HL-60 (cell line): ENCODE results near the gene ATL2.

Experiments used
- DNase-seq, 2 experiments: peaks; one replicate each; pipeline ENCODE4 v3.0.0-alpha.2; 2010 to 2020; ENCODE audit warnings: low read depth in 1 of 2, low spot score in 1 of 2
- H3K27ac ChIP-seq: fragments of 250-450 bp; sonication (Bioruptor Pico); replicated peaks from 2 replicates; pipeline ENCODE4 v1.5.1; 2020; ENCODE audit warnings: mild to moderate bottlenecking, moderate library complexity
- H3K27me3 ChIP-seq: fragments of 250-450 bp; sonication (Bioruptor Pico); 2 replicates; pipeline ENCODE4 v1.5.1; 2021; ENCODE audit warnings: mild to moderate bottlenecking, moderate library complexity; ENCODE audit not compliant: insufficient read depth, poor library complexity, severe bottlenecking
- H3K4me3 ChIP-seq: replicated peaks from 2 replicates; pipeline ENCODE4 v1.5.1; 2011; ENCODE audit warnings: mild to moderate bottlenecking, control low read depth, low read length; ENCODE audit not compliant: insufficient read depth
- GABPA ChIP-seq: IDR thresholded peaks from 2 replicates; pipeline ENCODE4 v1.6.1; 2012; ENCODE audit warnings: low read depth
- POLR2AphosphoS5 ChIP-seq: IDR thresholded peaks from 2 replicates; pipeline ENCODE4 v1.6.1; 2012; ENCODE audit warnings: low read depth
- SPI1 ChIP-seq: IDR thresholded peaks from 2 replicates; pipeline ENCODE4 v1.6.1; 2012; ENCODE audit warnings: low read depth, mild to moderate bottlenecking, borderline replicate concordance
- TF ChIP-seq, protein P1 (sequence below): IDR thresholded peaks from one replicate; pipeline ENCODE4 v1.5.1; 2011; ENCODE audit warnings: low read length, control low read depth, inconsistent platforms; ENCODE audit not compliant: insufficient read depth
- TF ChIP-seq, protein P2 (sequence below): IDR thresholded peaks from 2 replicates; pipeline ENCODE4 v1.6.1; 2012; ENCODE audit warnings: low read depth; ENCODE audit not compliant: insufficient replicate concordance

The ATL2 gene

DNA sequence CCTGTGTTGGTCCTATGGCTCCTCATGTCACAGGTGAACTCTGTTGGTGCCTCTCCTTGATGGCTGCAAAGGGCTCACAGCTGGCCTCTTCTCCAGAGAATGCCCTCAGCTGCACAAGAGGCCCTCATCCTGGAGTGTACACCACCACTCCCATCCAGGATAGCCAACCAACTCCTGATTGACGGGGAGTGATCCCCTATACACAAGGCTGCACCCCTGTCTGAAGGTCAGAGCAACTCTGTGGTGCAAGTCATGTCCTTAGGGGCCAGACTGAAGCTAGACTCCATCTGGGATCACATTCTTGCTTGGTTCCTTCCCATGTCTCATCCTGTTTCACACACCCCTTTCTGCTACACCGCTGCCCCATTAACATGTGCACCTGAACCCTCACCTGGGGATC, 41.7 kb upstream of the ATL2 start:
- no peak overlapping the region for H3K4me3 ChIP-seq
- no peak for DNase-seq
- no peak overlapping the region for H3K27ac ChIP-seq
- no peak for TF ChIP-seq POLR2AphosphoS5
- TF ChIP-seq GABPA, result no peak
- H3K27me3 ChIP-seq, result no peaks in the 10 kb centered on the region

DNA sequence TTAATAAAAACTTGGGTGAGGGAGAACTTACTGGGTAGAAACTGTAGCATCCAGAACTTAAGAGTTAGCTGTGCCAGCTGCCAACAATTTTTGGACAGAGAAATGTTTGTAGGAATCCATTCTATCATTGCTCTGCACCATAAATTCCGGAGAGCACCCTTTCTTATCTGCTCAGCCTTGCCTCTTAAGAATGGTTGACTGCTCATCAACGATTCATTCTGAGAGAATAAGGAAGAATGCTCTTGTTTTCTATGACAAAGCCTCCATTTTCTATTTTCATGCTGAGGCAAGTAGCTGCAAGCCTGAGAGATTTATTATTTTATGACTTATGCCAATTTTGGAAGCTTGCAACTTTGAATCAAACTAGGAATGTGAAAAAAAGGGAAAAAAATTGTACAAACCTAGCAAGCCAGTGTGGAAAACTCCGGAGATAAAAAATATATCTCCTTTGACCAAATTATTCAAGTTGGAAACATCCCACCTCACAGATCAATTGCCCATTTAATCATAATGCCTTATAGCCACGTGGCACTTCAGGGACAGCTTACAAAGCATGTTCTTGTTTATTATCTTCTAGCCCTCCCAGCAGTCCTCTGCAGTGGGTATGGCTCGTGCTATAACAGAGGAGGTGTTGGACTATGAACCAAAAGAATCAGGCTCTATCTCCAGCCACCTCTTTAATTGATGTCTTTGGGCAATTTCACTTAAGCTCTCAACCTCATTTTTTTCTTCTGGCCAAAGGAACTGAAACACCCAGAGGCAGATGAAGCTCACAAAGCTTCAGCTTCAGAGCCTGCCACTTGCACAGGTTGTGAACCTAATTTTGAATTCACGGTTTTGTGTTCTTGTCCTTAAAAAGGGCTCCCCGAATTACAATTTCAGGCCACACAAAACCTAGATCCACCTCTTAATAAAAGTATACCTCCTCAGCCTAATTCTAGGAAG, 40.9 kb upstream of the ATL2 start:
- DNase-seq, result no peak
- H3K4me3 ChIP-seq, result no peak overlapping the region
- no peak for TF ChIP-seq POLR2AphosphoS5
- TF ChIP-seq, protein P1, sequence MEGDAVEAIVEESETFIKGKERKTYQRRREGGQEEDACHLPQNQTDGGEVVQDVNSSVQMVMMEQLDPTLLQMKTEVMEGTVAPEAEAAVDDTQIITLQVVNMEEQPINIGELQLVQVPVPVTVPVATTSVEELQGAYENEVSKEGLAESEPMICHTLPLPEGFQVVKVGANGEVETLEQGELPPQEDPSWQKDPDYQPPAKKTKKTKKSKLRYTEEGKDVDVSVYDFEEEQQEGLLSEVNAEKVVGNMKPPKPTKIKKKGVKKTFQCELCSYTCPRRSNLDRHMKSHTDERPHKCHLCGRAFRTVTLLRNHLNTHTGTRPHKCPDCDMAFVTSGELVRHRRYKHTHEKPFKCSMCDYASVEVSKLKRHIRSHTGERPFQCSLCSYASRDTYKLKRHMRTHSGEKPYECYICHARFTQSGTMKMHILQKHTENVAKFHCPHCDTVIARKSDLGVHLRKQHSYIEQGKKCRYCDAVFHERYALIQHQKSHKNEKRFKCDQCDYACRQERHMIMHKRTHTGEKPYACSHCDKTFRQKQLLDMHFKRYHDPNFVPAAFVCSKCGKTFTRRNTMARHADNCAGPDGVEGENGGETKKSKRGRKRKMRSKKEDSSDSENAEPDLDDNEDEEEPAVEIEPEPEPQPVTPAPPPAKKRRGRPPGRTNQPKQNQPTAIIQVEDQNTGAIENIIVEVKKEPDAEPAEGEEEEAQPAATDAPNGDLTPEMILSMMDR, result no peak
- TF ChIP-seq GABPA, result no peak
- TF ChIP-seq, protein P2, sequence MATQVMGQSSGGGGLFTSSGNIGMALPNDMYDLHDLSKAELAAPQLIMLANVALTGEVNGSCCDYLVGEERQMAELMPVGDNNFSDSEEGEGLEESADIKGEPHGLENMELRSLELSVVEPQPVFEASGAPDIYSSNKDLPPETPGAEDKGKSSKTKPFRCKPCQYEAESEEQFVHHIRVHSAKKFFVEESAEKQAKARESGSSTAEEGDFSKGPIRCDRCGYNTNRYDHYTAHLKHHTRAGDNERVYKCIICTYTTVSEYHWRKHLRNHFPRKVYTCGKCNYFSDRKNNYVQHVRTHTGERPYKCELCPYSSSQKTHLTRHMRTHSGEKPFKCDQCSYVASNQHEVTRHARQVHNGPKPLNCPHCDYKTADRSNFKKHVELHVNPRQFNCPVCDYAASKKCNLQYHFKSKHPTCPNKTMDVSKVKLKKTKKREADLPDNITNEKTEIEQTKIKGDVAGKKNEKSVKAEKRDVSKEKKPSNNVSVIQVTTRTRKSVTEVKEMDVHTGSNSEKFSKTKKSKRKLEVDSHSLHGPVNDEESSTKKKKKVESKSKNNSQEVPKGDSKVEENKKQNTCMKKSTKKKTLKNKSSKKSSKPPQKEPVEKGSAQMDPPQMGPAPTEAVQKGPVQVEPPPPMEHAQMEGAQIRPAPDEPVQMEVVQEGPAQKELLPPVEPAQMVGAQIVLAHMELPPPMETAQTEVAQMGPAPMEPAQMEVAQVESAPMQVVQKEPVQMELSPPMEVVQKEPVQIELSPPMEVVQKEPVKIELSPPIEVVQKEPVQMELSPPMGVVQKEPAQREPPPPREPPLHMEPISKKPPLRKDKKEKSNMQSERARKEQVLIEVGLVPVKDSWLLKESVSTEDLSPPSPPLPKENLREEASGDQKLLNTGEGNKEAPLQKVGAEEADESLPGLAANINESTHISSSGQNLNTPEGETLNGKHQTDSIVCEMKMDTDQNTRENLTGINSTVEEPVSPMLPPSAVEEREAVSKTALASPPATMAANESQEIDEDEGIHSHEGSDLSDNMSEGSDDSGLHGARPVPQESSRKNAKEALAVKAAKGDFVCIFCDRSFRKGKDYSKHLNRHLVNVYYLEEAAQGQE, result no peak
- TF ChIP-seq SPI1, result no peak
- no peak overlapping the region for H3K27ac ChIP-seq
- H3K27me3 ChIP-seq, result no peaks in the 10 kb centered on the region

DNA sequence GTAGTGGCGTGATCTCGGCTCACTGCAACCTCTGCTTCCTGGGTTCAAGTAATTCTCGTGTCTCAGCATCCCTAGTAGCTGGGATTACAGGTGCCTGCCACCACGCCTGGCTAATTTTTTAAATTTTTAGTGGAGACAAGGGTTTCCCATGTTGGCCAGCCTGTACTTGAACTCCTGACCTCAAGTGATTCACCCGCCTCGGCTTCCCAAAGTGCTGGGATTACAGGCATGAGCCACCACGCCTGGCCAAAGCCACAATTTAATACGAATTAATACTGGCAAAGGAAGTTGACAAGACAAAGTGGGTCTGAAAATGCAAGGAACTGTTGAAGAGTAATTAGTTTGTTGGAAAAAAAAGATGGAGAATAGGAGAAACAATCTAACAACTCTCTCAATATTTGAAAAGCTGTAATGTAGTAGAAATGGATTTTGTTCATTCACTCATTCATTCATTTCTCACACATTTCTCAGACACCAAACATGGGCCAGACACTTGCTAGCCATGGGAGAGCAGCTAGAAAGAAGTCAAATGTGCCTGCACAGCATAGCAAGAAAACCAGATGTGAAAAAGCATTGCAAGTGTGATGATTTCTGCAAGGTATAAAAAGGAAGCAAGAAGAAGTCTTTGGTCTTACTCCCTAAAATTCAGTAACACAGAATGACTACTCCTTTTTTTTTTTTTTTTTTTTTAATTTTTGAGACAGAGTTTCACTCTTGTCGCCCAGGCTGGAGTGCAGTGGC, 39.4 kb upstream of the ATL2 start:
- no peak for DNase-seq
- Histone ChIP-seq H3K4me3 (no peak overlapping the region), H3K27me3 (no peaks in the 10 kb centered on the region), H3K27ac (no peak overlapping the region)
- TF ChIP-seq, protein P2, result no peak

DNA sequence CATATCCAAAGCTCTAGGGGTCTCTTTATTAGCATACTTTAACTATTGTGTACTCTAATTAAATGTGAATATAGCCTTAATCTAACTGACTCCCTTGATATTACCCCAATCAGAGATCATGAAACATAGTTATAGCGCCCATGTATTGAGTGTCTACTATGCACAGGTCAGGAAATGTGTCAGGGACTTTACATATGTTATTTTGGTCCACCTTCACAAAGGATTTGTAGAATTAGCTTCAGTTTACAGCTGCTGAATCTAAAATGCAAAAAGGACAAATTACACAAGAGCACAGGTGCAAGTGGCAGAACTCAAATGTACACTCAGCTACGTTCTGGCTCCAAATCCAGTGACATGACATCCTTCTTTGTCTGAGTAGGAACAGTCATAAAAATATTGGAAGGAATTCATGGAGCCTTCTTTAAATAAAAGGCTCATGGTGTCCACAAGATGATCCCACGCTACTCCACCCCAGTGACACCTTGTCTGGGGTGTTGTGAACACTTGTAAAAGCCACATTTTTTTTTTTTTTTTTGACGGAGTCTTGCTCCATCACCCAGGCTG, 38.7 kb upstream of the ATL2 start:
- Histone ChIP-seq H3K4me3 (no peak overlapping the region), H3K27ac (no peak overlapping the region), H3K27me3 (no peaks in the 10 kb centered on the region)
- no peak for DNase-seq
- TF ChIP-seq SPI1, result no peak
- TF ChIP-seq GABPA, result no peak
- TF ChIP-seq, protein P2, result no peak
